CD14-positive monocyte (primary cell): ENCODE measurements around the gene PDIA6. TPM values are rescaled to one million over a fixed set of nuclear protein-coding genes. Genes with fewer than 3 reads are reported as not detected.

Experiments used
- DNase-seq, 3 donors: peaks; one replicate each; pipeline ENCODE4 v3.0.0-alpha.2; 2011 to 2022
- H2AFZ ChIP-seq: 2 replicates; pipeline ENCODE4 v1.6.0; 2012; ENCODE audit warnings: mild to moderate bottlenecking, low read depth, low read length, inconsistent platforms; ENCODE audit not compliant: insufficient read depth, poor library complexity, severe bottlenecking
- H3K27ac ChIP-seq, 2 donors: 1 replicate in 1 of 2; 2 replicates in 1 of 2; pipeline ENCODE4 v1.5.1; 2012 to 2013; ENCODE audit warnings: low read length in 2 of 2, control low read depth in 1 of 2, inconsistent platforms in 1 of 2, low read depth in 1 of 2, mild to moderate bottlenecking in 1 of 2
- H3K27me3 ChIP-seq, 2 donors: one replicate each; pipeline versions ENCODE4 v1.6.0 to v1.6.1; 2011 to 2013; ENCODE audit warnings: low read length in 2 of 2; ENCODE audit not compliant: control insufficient read depth in 2 of 2, insufficient read depth in 2 of 2
- H3K36me3 ChIP-seq, 2 donors: replicated peaks in 1 of 2; 1 replicate in 1 of 2; 2 replicates in 1 of 2; pipeline versions ENCODE4 v1.5.1 to v1.6.1; 2012 to 2013; ENCODE audit warnings: low read length in 2 of 2, control low read depth in 1 of 2, inconsistent platforms in 1 of 2, mild to moderate bottlenecking in 1 of 2; ENCODE audit not compliant: insufficient read depth in 2 of 2, control insufficient read depth in 1 of 2
- H3K4me1 ChIP-seq, 2 donors: 1 replicate in 1 of 2; 2 replicates in 1 of 2; pipeline versions ENCODE4 v1.5.1 to v1.6.1; 2012 to 2013; ENCODE audit warnings: low read length in 2 of 2, control low read depth in 1 of 2, inconsistent platforms in 1 of 2, mild to moderate bottlenecking in 1 of 2, moderate library complexity in 1 of 2; ENCODE audit not compliant: insufficient read depth in 2 of 2, control insufficient read depth in 1 of 2
- H3K4me2 ChIP-seq: replicated peaks from 2 replicates; pipeline ENCODE3; 2012; ENCODE audit warnings: low read length, moderate library complexity, mild to moderate bottlenecking; ENCODE audit not compliant: poor library complexity, severe bottlenecking; ENCODE audit errors: extremely low read depth
- H3K4me3 ChIP-seq, 3 experiments: fragments of 200-600 bp in 1 of 3; sonication (generic) in 1 of 3; replicated peaks in 1 of 3; 1 replicate in 2 of 3; 2 replicates in 1 of 3; pipeline ENCODE4 v1.5.1; 2011 to 2013; ENCODE audit warnings: low read length in 3 of 3, mild to moderate bottlenecking in 3 of 3, control low read depth in 2 of 3, low read depth in 2 of 3, inconsistent platforms in 1 of 3, moderate library complexity in 1 of 3
- H3K79me2 ChIP-seq: 2 replicates; pipeline ENCODE4 v1.6.0; 2012; ENCODE audit warnings: mild to moderate bottlenecking, control low read depth, inconsistent platforms, low read length, moderate library complexity; ENCODE audit not compliant: insufficient read depth
- H3K9ac ChIP-seq: 2 replicates; pipeline ENCODE4 v1.6.0; 2017; ENCODE audit warnings: low read length, mild to moderate bottlenecking; ENCODE audit not compliant: insufficient read depth, poor library complexity, severe bottlenecking
- H3K9me3 ChIP-seq, 2 donors: replicated peaks in 1 of 2; 1 replicate in 1 of 2; 2 replicates in 1 of 2; pipeline versions ENCODE4 v1.5.1 to v1.6.1; 2012 to 2013; ENCODE audit warnings: low read length in 2 of 2, control low read depth in 1 of 2; ENCODE audit not compliant: control insufficient read depth in 1 of 2, insufficient read depth in 1 of 2
- H4K20me1 ChIP-seq: 2 replicates; pipeline ENCODE4 v1.6.0; 2012; ENCODE audit warnings: mild to moderate bottlenecking, low read length, control low read depth, moderate library complexity; ENCODE audit not compliant: insufficient read depth
- H3K27ac Mint-ChIP-seq, 7 donors: one replicate each; pipeline ENCODE4 v1.8.0; 2020; ENCODE audit warnings: mild to moderate bottlenecking in 7 of 7, mixed read lengths in 7 of 7, moderate library complexity in 6 of 7, inconsistent platforms in 2 of 7
- H3K27me3 Mint-ChIP-seq, 3 donors: one replicate each; pipeline ENCODE4 v1.8.0; 2021 to 2022; ENCODE audit warnings: low read depth in 3 of 3, mild to moderate bottlenecking in 3 of 3, mixed read lengths in 3 of 3, moderate library complexity in 3 of 3, inconsistent platforms in 1 of 3
- H3K36me3 Mint-ChIP-seq, 2 donors: one replicate each; pipeline ENCODE4 v1.8.0; 2020; ENCODE audit warnings: mixed read lengths in 2 of 2, inconsistent platforms in 1 of 2, mild to moderate bottlenecking in 1 of 2
- H3K4me1 Mint-ChIP-seq: one replicate; pipeline ENCODE4 v1.8.0; 2020; ENCODE audit warnings: mild to moderate bottlenecking, mixed read lengths
- H3K4me3 Mint-ChIP-seq, 2 donors: one replicate each; pipeline ENCODE4 v1.8.0; 2020; ENCODE audit warnings: mild to moderate bottlenecking in 2 of 2, mixed read lengths in 2 of 2, moderate library complexity in 1 of 2
- H3K9me3 Mint-ChIP-seq, 7 donors: one replicate each; pipeline ENCODE4 v1.8.0; 2020 to 2022; ENCODE audit warnings: mixed read lengths in 7 of 7, mild to moderate bottlenecking in 6 of 7, moderate library complexity in 6 of 7, inconsistent platforms in 2 of 7
- WGBS: methylation state at CpG from one replicate; pipeline ENCODE4 v1.1.5; 2013; ENCODE audit warnings: missing lambda C conversion rate; ENCODE audit not compliant: insufficient coverage; 5-methylcytosine and 5-hydroxymethylcytosine counted together
- intact Hi-C, 2 donors: fragments of 100-400 bp; cut with micrococcal nuclease; formaldehyde crosslinking; loops; one replicate each; pipeline versions ENCODE4 v1.15.0 to v1.15.1; 2023
- polyA plus RNA-seq, 3 donors: library from polyadenylated mRNA; depleted of rRNA in 1 of 3; unstranded in 2 of 3; stranded (reverse) in 1 of 3; fragments of 300-500 nt in 2 of 3; fragments of >200 nt in 1 of 3; fragmentation: Illumina TruSeq in 2 of 3; gene quantifications; 1 replicate in 2 of 3; 2 replicates in 1 of 3; pipeline ENCODE4 v1.2.3, GENCODE V29; 2012 to 2021
- TF ChIP-seq, protein P1 (sequence below): fragments of 200-600 bp; IDR thresholded peaks from one replicate; pipeline ENCODE4 v1.8.0; 2022; ENCODE audit warnings: antibody characterized with exemption, mild to moderate bottlenecking

PDIA6 gene
- polyA plus RNA-seq, 3 donors, result 49.8 to 187 (median 166) TPM

DNA sequence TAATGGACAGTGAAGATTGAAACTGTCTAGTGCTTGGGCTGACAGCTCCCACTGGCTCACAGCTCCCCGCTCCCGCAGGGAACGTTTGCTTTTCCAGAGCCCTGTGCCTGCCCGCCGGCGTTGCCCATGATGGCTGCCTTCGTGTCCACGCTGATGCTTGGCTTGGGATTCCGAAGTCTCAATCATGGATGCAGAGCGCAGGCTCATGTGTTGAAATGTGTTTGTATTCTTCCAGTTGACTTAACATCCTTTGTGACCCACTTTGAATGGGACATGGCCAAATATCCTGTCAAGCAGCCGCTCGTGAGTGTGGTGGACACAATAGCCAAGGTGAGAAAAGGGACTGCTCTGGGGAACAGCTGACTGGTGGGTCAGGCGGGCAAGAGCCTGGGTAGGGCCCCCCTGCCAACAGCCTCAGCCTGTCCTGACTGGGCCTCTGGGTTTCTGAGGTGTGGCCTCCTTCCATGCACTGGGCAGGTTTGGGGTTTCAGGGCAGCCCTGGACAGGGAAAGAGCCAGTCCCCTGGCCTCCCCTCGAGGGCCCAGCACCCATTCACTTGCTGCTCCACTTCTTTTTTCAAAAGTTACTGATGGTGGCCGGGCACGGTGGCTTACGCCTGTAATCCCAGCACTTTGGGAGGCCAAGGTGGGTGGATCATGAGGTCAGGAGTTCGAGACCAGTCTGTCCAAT lies 48.3 kb downstream of the PDIA6 start:
- H4K20me1 ChIP-seq, result no peaks in the 10 kb centered on the region
- 96% methylated on average over 13 of the region's 18 CpGs for WGBS
- no peaks in the 10 kb centered on the region for H3K79me2 ChIP-seq
- H3K4me1 Mint-ChIP-seq, result no peaks in the 10 kb centered on the region
- H3K4me3 ChIP-seq, result no peak overlapping the region
- H3K9ac ChIP-seq, result no peak overlapping the region
- no peak overlapping the region for H3K4me2 ChIP-seq
- peaks cover 3 to 5% (median 3%) of the 10 kb centered on the region in 3 donors for H3K27me3 Mint-ChIP-seq
- peaks cover 0 to 1% (median 0%) of the 10 kb centered on the region in 7 donors for H3K9me3 Mint-ChIP-seq
- no peak overlapping the region for H3K27ac Mint-ChIP-seq
- DNase-seq, result no peak
- no peaks in the 10 kb centered on the region for H3K36me3 ChIP-seq
- no peaks in the 10 kb centered on the region for H3K27me3 ChIP-seq
- no peaks in the 10 kb centered on the region for H3K36me3 Mint-ChIP-seq
- no peaks in the 10 kb centered on the region for H3K4me1 ChIP-seq
- TF ChIP-seq, protein P1, sequence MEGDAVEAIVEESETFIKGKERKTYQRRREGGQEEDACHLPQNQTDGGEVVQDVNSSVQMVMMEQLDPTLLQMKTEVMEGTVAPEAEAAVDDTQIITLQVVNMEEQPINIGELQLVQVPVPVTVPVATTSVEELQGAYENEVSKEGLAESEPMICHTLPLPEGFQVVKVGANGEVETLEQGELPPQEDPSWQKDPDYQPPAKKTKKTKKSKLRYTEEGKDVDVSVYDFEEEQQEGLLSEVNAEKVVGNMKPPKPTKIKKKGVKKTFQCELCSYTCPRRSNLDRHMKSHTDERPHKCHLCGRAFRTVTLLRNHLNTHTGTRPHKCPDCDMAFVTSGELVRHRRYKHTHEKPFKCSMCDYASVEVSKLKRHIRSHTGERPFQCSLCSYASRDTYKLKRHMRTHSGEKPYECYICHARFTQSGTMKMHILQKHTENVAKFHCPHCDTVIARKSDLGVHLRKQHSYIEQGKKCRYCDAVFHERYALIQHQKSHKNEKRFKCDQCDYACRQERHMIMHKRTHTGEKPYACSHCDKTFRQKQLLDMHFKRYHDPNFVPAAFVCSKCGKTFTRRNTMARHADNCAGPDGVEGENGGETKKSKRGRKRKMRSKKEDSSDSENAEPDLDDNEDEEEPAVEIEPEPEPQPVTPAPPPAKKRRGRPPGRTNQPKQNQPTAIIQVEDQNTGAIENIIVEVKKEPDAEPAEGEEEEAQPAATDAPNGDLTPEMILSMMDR, result no peak
- H2AFZ ChIP-seq, result no peak overlapping the region
- H3K9me3 ChIP-seq, result no peaks in the 10 kb centered on the region
- H3K4me3 Mint-ChIP-seq, result no peak overlapping the region
- intact Hi-C loops, result no loop called here
- no peak overlapping the region for H3K27ac ChIP-seq

DNA sequence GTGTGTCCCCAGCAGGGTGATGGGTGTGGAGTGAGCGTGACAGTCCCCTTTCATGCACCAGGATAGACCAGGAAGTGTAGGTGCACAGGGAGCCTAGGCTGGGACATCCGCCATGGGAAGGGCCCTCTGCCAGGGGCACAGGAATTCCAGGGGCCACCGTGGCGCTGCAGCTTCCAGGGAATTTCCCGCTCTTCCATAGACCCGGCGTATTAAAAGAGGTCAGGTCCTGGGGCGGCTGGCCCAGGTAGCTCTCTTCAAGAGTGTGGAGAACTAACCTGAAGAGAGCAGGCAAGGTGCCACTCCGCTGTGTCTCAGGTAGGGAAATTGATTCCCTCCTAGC lies 49.2 kb downstream of the PDIA6 start:
- intact Hi-C loops, result no loop called here
- Histone ChIP-seq H2AFZ (no peak overlapping the region), H3K27me3 (no peaks in the 10 kb centered on the region), H3K4me3 (no peak overlapping the region), H3K79me2 (no peaks in the 10 kb centered on the region), H3K4me2 (no peak overlapping the region), H3K27ac (no peak overlapping the region), H3K36me3 (no peaks in the 10 kb centered on the region), H3K9ac (no peak overlapping the region), H3K9me3 (no peaks in the 10 kb centered on the region), H3K4me1 (no peaks in the 10 kb centered on the region), H4K20me1 (no peaks in the 10 kb centered on the region)
- Mint-ChIP-seq H3K4me3 (no peak overlapping the region), H3K27me3 (peaks cover 1 to 3% (median 2%) of the 10 kb centered on the region in 3 donors), H3K9me3 (peaks cover 0 to 1% (median 0%) of the 10 kb centered on the region in 7 donors), H3K27ac (no peak overlapping the region), H3K36me3 (no peaks in the 10 kb centered on the region), H3K4me1 (no peaks in the 10 kb centered on the region)
- no peak for DNase-seq
- TF ChIP-seq, protein P1, result no peak
- 89% methylated on average over 8 of the region's 9 CpGs for WGBS
